HEK293 (cell line): Measurements from ENCODE around the gene DBN1.

Experiments
- CTCF ChIA-PET: fragments of 350-600 bp; formaldehyde crosslinking; extraction: SDS; loops from one replicate; lab custom pipeline; 2021; ENCODE audit warnings: antibody characterized with exemption; lab: Yijun Ruan, JAX
- POLR2A ChIA-PET: fragments of 300-600 bp; formaldehyde crosslinking; extraction: SDS; loops from one replicate; lab custom pipeline; 2020; ENCODE audit warnings: antibody characterized with exemption, inconsistent platforms; lab: Yijun Ruan, JAX
- H3K27ac ChIP-seq: fragments of 200-500 bp; sonication (Bioruptor generic); 2 replicates; pipeline ENCODE4 v1.5.1; 2014; ENCODE audit warnings: low read depth, low read length, control low read depth, inconsistent platforms; ENCODE audit errors: extremely low read depth
- H3K36me3 ChIP-seq, 2 experiments: fragments of 200-500 bp in 1 of 2; sonication (Bioruptor generic) in 1 of 2; 1 replicate in 1 of 2; 2 replicates in 1 of 2; pipeline ENCODE4 v1.5.1; 2014 to 2017; ENCODE audit warnings: inconsistent platforms in 2 of 2, low read length in 2 of 2; ENCODE audit not compliant: control insufficient read depth in 2 of 2, insufficient read depth in 1 of 2
- H3K4me1 ChIP-seq: fragments of 200-500 bp; sonication (Bioruptor generic); 2 replicates; pipeline ENCODE4 v1.5.1; 2014; ENCODE audit warnings: mild to moderate bottlenecking, low read length, inconsistent platforms; ENCODE audit not compliant: control insufficient read depth, insufficient read depth
- H3K4me3 ChIP-seq: 2 replicates; pipeline ENCODE4 v1.5.1; 2011; ENCODE audit warnings: low read depth, mild to moderate bottlenecking, control low read depth, low read length, moderate library complexity
- H3K9me3 ChIP-seq: fragments of 200-500 bp; sonication (Bioruptor generic); 2 replicates; pipeline ENCODE4 v1.5.1; 2014; ENCODE audit warnings: low read depth, low read length, inconsistent platforms; ENCODE audit not compliant: control insufficient read depth, insufficient read depth
- KLF9 ChIP-seq: fragments of 450-650 bp; formaldehyde crosslinking; IDR thresholded peaks from 2 replicates; pipeline ENCODE4 v1.5.1; 2016; ENCODE audit warnings: missing biosample characterization, missing genetic modification characterization, low read depth
- OSR2 ChIP-seq: fragments of 450-650 bp; formaldehyde crosslinking; IDR thresholded peaks from 2 replicates; pipeline ENCODE4 v1.5.1; 2016; ENCODE audit warnings: missing biosample characterization, missing genetic modification characterization
- OVOL3 ChIP-seq: fragments of 450-650 bp; formaldehyde crosslinking; IDR thresholded peaks from 2 replicates; pipeline ENCODE4 v1.5.1; 2016; ENCODE audit warnings: missing biosample characterization, missing genetic modification characterization
- PRDM10 ChIP-seq: fragments of 450-650 bp; formaldehyde crosslinking; IDR thresholded peaks from 2 replicates; pipeline ENCODE4 v1.5.1; 2016; ENCODE audit warnings: missing biosample characterization, missing genetic modification characterization
- SCRT1 ChIP-seq: fragments of 450-650 bp; formaldehyde crosslinking; IDR thresholded peaks from 2 replicates; pipeline ENCODE4 v1.5.1; 2016; ENCODE audit warnings: missing biosample characterization, missing genetic modification characterization, borderline replicate concordance
- SP7 ChIP-seq: fragments of 450-650 bp; formaldehyde crosslinking; IDR thresholded peaks from 2 replicates; pipeline ENCODE4 v1.5.1; 2016; ENCODE audit warnings: missing biosample characterization, missing genetic modification characterization
- YY2 ChIP-seq: fragments of 450-650 bp; formaldehyde crosslinking; IDR thresholded peaks from 2 replicates; pipeline ENCODE4 v1.5.1; 2016; ENCODE audit warnings: missing biosample characterization, missing genetic modification characterization
- ZBTB48 ChIP-seq: fragments of 450-650 bp; formaldehyde crosslinking; IDR thresholded peaks from 2 replicates; pipeline ENCODE4 v1.5.1; 2016; ENCODE audit warnings: missing biosample characterization, missing genetic modification characterization
- ZBTB6 ChIP-seq: fragments of 450-650 bp; formaldehyde crosslinking; IDR thresholded peaks from 2 replicates; pipeline ENCODE4 v1.5.1; 2017; ENCODE audit warnings: missing biosample characterization, missing genetic modification characterization
- ZBTB8A ChIP-seq: fragments of 450-650 bp; formaldehyde crosslinking; IDR thresholded peaks from 2 replicates; pipeline ENCODE4 v1.5.1; 2016; ENCODE audit warnings: missing biosample characterization, missing genetic modification characterization
- ZNF175 ChIP-seq: fragments of 450-650 bp; formaldehyde crosslinking; IDR thresholded peaks from 2 replicates; pipeline ENCODE4 v1.5.1; 2016; ENCODE audit warnings: missing biosample characterization, missing genetic modification characterization
- ZNF239 ChIP-seq: fragments of 450-650 bp; formaldehyde crosslinking; IDR thresholded peaks from 2 replicates; pipeline ENCODE4 v1.5.1; 2016; ENCODE audit warnings: missing biosample characterization, missing genetic modification characterization
- ZNF26 ChIP-seq: fragments of 450-650 bp; formaldehyde crosslinking; IDR thresholded peaks from 2 replicates; pipeline ENCODE4 v1.5.1; 2016; ENCODE audit warnings: missing biosample characterization, missing genetic modification characterization
- ZNF266 ChIP-seq: fragments of 450-650 bp; formaldehyde crosslinking; IDR thresholded peaks from 2 replicates; pipeline ENCODE4 v1.5.1; 2016; ENCODE audit warnings: missing biosample characterization, missing genetic modification characterization, low read depth
- ZNF433 ChIP-seq: fragments of 450-650 bp; formaldehyde crosslinking; IDR thresholded peaks from 2 replicates; pipeline ENCODE4 v1.5.1; 2016; ENCODE audit warnings: missing biosample characterization, missing genetic modification characterization, low read depth
- ZNF621 ChIP-seq: fragments of 450-650 bp; formaldehyde crosslinking; IDR thresholded peaks from 2 replicates; pipeline ENCODE4 v1.5.1; 2017; ENCODE audit warnings: missing biosample characterization, missing genetic modification characterization
- ZNF658 ChIP-seq: fragments of 450-650 bp; formaldehyde crosslinking; IDR thresholded peaks from 2 replicates; pipeline ENCODE4; 2016; ENCODE audit warnings: missing biosample characterization, missing genetic modification characterization
- ZNF664 ChIP-seq: fragments of 450-650 bp; formaldehyde crosslinking; IDR thresholded peaks from 2 replicates; pipeline ENCODE4 v1.5.1; 2016; ENCODE audit warnings: missing biosample characterization, missing genetic modification characterization
- ZSCAN16 ChIP-seq: fragments of 450-650 bp; formaldehyde crosslinking; IDR thresholded peaks from 2 replicates; pipeline ENCODE4 v1.5.1; 2016; ENCODE audit warnings: missing biosample characterization, missing genetic modification characterization
- TF ChIP-seq, protein P1 (sequence below): fragments of 450-650 bp; formaldehyde crosslinking; IDR thresholded peaks from 2 replicates; pipeline ENCODE4 v1.5.1; 2016; ENCODE audit warnings: missing biosample characterization, missing genetic modification characterization
- TF ChIP-seq, protein P2 (sequence below): fragments of 450-650 bp; formaldehyde crosslinking; IDR thresholded peaks from 2 replicates; pipeline ENCODE4 v1.5.1; 2016; ENCODE audit warnings: missing biosample characterization, missing genetic modification characterization

DBN1 gene

GRCh38 chr5:177456591-177456964 lies 16.9 kb downstream of the DBN1 start (continued):
- TF ChIP-seq OSR2 (tag by site-specific recombination) (no peak), ZBTB8A (tag by site-specific recombination) (no peak), ZNF266 (tag by site-specific recombination) (no peak)
- TF ChIP-seq, all 188 proteins: peak for 0

DNA sequence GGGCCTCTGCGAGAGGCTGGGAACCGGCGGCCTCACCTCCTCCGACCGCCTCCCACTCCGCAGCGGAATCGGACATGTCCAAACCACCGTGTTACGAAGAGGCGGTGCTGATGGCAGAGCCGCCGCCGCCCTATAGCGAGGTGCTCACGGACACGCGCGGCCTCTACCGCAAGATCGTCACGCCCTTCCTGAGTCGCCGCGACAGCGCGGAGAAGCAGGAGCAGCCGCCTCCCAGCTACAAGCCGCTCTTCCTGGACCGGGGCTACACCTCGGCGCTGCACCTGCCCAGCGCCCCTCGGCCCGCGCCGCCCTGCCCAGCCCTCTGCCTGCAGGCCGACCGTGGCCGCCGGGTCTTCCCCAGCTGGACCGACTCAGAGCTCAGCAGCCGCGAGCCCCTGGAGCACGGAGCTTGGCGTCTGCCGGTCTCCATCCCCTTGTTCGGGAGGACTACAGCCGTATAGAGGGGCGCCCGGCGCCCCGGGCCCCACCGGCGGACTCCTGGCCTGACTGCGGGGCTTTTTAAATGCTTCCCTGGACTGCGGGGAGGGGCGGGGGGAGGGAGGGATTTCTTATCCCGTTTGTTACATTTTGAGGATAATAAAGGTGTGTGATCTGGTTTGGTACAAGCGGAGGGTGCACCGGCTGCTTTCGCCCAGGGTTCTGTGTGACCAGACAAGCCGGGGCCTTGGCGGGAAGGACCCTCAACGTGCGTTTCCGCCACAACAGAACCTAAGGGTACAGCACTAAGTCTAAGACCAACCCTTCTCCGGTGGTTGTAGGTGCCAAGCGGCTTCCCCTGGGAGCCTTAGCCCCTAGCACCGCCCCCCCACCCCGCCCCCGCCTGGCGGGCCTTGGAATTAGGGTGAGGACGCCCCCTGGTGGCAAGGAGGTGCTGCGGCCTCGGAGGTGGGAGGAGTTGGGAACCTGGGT lies 17.5 kb downstream of the DBN1 start:
- H3K9me3 ChIP-seq: no peaks in the 10 kb centered on the region
- H3K36me3 ChIP-seq: peaks cover 4 to 38% of the 10 kb centered on the region in 2 experiments; a peak in 2 of 3 replicates
- H3K4me1 ChIP-seq: peaks cover 8% of the 10 kb centered on the region
- H3K27ac ChIP-seq: peak overlapping the region; percentile 89
- CTCF ChIA-PET: interaction anchor here (0.6 to 5.1 kb wide), 39 partner anchors 8 to 235 kb away, joined by 3 to 88 read pairs (median 5); partner anchors contain the start of genes GRK6, PDLIM7 and SLC34A1
- POLR2A ChIA-PET: interaction anchor here (0.7 to 5.4 kb wide), 17 partner anchors 8 to 85 kb away, joined by 3 to 89 read pairs (median 8); partner anchors contain the start of genes DBN1, DDX41, DOK3 and GRK6
- peak overlapping the region; percentile 69 for H3K4me3 ChIP-seq
- TF ChIP-seq ZNF239 (tag by site-specific recombination) (no peak), ZBTB8A (tag by site-specific recombination) (peak; percentile 93), ZSCAN16 (tag by site-specific recombination) (no peak; the same call in 1 of the 2 replicates), SCRT1 (tag by site-specific recombination) (no peak), YY2 (tag by site-specific recombination) (0 out of 2 replicates have a peak, but pooled peaks have one; percentile 28), ZNF658 (tag by site-specific recombination) (no peak), ZBTB6 (tag by site-specific recombination) (no peak), OVOL3 (tag by site-specific recombination) (no peak), ZNF26 (tag by site-specific recombination) (no peak), KLF9 (tag by site-specific recombination) (peak; percentile 90), ZBTB48 (tag by site-specific recombination) (peak; percentile 91), ZNF433 (tag by site-specific recombination) (no peak), PRDM10 (peak; percentile 88), SP7 (peak; percentile 31), ZNF621 (tag by site-specific recombination) (no peak), ZNF664 (no peak), ZNF175 (tag by site-specific recombination) (no peak)
- TF ChIP-seq, protein P1, sequence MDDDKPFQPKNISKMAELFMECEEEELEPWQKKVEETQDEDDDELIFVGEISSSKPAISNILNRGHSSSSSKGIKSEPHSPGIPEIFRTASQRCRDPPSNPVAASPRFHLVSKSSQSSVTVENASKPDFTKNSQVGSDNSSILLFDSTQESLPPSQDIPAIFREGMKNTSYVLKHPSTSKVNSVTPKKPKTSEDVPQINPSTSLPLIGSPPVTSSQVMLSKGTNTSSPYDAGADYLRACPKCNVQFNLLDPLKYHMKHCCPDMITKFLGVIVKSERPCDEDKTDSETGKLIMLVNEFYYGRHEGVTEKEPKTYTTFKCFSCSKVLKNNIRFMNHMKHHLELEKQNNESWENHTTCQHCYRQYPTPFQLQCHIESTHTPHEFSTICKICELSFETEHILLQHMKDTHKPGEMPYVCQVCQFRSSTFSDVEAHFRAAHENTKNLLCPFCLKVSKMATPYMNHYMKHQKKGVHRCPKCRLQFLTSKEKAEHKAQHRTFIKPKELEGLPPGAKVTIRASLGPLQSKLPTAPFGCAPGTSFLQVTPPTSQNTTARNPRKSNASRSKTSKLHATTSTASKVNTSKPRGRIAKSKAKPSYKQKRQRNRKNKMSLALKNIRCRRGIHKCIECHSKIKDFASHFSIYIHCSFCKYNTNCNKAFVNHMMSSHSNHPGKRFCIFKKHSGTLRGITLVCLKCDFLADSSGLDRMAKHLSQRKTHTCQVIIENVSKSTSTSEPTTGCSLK: no peak
- TF ChIP-seq, protein P2, sequence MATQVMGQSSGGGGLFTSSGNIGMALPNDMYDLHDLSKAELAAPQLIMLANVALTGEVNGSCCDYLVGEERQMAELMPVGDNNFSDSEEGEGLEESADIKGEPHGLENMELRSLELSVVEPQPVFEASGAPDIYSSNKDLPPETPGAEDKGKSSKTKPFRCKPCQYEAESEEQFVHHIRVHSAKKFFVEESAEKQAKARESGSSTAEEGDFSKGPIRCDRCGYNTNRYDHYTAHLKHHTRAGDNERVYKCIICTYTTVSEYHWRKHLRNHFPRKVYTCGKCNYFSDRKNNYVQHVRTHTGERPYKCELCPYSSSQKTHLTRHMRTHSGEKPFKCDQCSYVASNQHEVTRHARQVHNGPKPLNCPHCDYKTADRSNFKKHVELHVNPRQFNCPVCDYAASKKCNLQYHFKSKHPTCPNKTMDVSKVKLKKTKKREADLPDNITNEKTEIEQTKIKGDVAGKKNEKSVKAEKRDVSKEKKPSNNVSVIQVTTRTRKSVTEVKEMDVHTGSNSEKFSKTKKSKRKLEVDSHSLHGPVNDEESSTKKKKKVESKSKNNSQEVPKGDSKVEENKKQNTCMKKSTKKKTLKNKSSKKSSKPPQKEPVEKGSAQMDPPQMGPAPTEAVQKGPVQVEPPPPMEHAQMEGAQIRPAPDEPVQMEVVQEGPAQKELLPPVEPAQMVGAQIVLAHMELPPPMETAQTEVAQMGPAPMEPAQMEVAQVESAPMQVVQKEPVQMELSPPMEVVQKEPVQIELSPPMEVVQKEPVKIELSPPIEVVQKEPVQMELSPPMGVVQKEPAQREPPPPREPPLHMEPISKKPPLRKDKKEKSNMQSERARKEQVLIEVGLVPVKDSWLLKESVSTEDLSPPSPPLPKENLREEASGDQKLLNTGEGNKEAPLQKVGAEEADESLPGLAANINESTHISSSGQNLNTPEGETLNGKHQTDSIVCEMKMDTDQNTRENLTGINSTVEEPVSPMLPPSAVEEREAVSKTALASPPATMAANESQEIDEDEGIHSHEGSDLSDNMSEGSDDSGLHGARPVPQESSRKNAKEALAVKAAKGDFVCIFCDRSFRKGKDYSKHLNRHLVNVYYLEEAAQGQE (tag by site-specific recombination): no peak
